IMR-90 (cell line): ENCODE results near the gene CHP2. TPM values are rescaled to one million over a fixed set of nuclear protein-coding genes. Genes with fewer than 3 reads are reported as not detected.

ENCODE experiments used
- ATAC-seq: fragments of 200-7000 bp; cut with Tn5 transposase; 2 replicates; pipeline ENCODE4 v1.9.1; 2020; ENCODE audit warnings: low read depth, mild to moderate bottlenecking, moderate library complexity
- BruUV-seq: library from RNA; stranded (reverse); fragments of 400-500 nt; replicated peaks from 2 replicates; lab custom pipeline; 2021; lab: Mats Ljungman, UMichigan
- CTCF ChIA-PET: fragments of 300-600 bp; formaldehyde crosslinking; extraction: SDS; loops from one replicate; lab custom pipeline; 2021; ENCODE audit warnings: antibody characterized with exemption; lab: Yijun Ruan, JAX
- POLR2A ChIA-PET: fragments of 300-600 bp; sonication (Branson Sonifier 250); formaldehyde crosslinking; loops from one replicate; lab custom pipeline; 2022; ENCODE audit warnings: antibody characterized with exemption; ENCODE audit not compliant: unreplicated experiment; lab: Charles Lee
- DNase-seq: peaks from one replicate; pipeline ENCODE4 v3.0.0; 2013
- H2AFZ ChIP-seq: replicated peaks from 2 replicates; pipeline ENCODE3; 2013; ENCODE audit warnings: low read length, mild to moderate bottlenecking; ENCODE audit not compliant: poor library complexity
- H2AK5ac ChIP-seq: 2 replicates; pipeline ENCODE4 v1.6.1; 2013; ENCODE audit warnings: low read depth, low read length, inconsistent platforms
- H2AK9ac ChIP-seq: replicated peaks from 2 replicates; pipeline ENCODE3; 2013; ENCODE audit warnings: mild to moderate bottlenecking, low read depth, low read length, moderate library complexity; ENCODE audit not compliant: poor library complexity
- H2BK120ac ChIP-seq: 2 replicates; pipeline ENCODE4 v1.6.1; 2013; ENCODE audit warnings: low read depth, low read length, inconsistent platforms
- H2BK15ac ChIP-seq: 3 replicates; pipeline ENCODE4 v1.6.1; 2013; ENCODE audit warnings: low read depth, low read length, inconsistent platforms
- H2BK20ac ChIP-seq: 2 replicates; pipeline ENCODE4 v1.6.1; 2013; ENCODE audit warnings: low read depth, mild to moderate bottlenecking, inconsistent platforms, low read length, moderate library complexity
- H2BK5ac ChIP-seq: 2 replicates; pipeline ENCODE4 v1.6.1; 2013; ENCODE audit warnings: mild to moderate bottlenecking, low read depth, low read length, inconsistent platforms; ENCODE audit not compliant: poor library complexity, severe bottlenecking
- H3K14ac ChIP-seq: replicated peaks from 2 replicates; pipeline ENCODE4 v1.6.1; 2013; ENCODE audit warnings: low read depth, low read length, inconsistent platforms
- H3K18ac ChIP-seq: 2 replicates; pipeline ENCODE4 v1.6.1; 2013; ENCODE audit warnings: low read depth, low read length, control low read depth
- H3K23ac ChIP-seq: 2 replicates; pipeline ENCODE4 v1.6.1; 2013; ENCODE audit warnings: low read depth, low read length, inconsistent platforms
- H3K27ac ChIP-seq: 2 replicates; pipeline ENCODE4 v1.5.1; 2013; ENCODE audit warnings: mild to moderate bottlenecking, control low read depth, low read length; ENCODE audit not compliant: insufficient read depth
- H3K27me3 ChIP-seq: 2 replicates; pipeline ENCODE4 v1.6.1; 2013; ENCODE audit warnings: low read length; ENCODE audit not compliant: control insufficient read depth, insufficient read depth
- H3K36me3 ChIP-seq: 2 replicates; pipeline ENCODE4 v1.6.1; 2013; ENCODE audit warnings: low read length, mixed read lengths; ENCODE audit not compliant: control insufficient read depth, insufficient read depth
- H3K4ac ChIP-seq: 2 replicates; pipeline ENCODE4 v1.6.1; 2013; ENCODE audit warnings: low read depth, low read length, inconsistent platforms
- H3K4me1 ChIP-seq: 2 replicates; pipeline ENCODE4 v1.6.1; 2013; ENCODE audit warnings: low read length, mixed read lengths; ENCODE audit not compliant: control insufficient read depth, insufficient read depth
- H3K4me2 ChIP-seq: 2 replicates; pipeline ENCODE4 v1.6.1; 2013; ENCODE audit warnings: low read depth, mild to moderate bottlenecking, control low read depth, low read length, moderate library complexity
- H3K4me3 ChIP-seq: 2 replicates; pipeline ENCODE4 v1.5.1; 2013; ENCODE audit warnings: low read depth, mild to moderate bottlenecking, control low read depth, low read length, moderate library complexity; ENCODE audit not compliant: insufficient read depth
- H3K56ac ChIP-seq: 2 replicates; pipeline ENCODE4 v1.6.1; 2013; ENCODE audit warnings: low read length, inconsistent platforms; ENCODE audit not compliant: insufficient read depth; ENCODE audit errors: extremely low read depth
- H3K79me1 ChIP-seq, 2 experiments: 2 replicates each; pipeline ENCODE4 v1.6.1; 2013; ENCODE audit warnings: low read length in 2 of 2, inconsistent platforms in 1 of 2, low read depth in 1 of 2
- H3K9ac ChIP-seq: 2 replicates; pipeline ENCODE4 v1.6.1; 2013; ENCODE audit warnings: low read depth, low read length, control low read depth
- H3K9me1 ChIP-seq: 2 replicates; pipeline ENCODE4 v1.6.1; 2013; ENCODE audit warnings: low read length, inconsistent platforms; ENCODE audit not compliant: insufficient read depth
- H3K9me3 ChIP-seq: 2 replicates; pipeline ENCODE4 v1.6.1; 2013; ENCODE audit warnings: low read length; ENCODE audit not compliant: control insufficient read depth, insufficient read depth
- H4K20me1 ChIP-seq: 2 replicates; pipeline ENCODE4 v1.6.1; 2013; ENCODE audit warnings: low read length, inconsistent platforms; ENCODE audit not compliant: insufficient read depth
- H4K5ac ChIP-seq: 2 replicates; pipeline ENCODE4 v1.6.1; 2013; ENCODE audit warnings: mild to moderate bottlenecking, low read depth, low read length, control low read depth
- H4K8ac ChIP-seq, 2 experiments: 2 replicates each; pipeline ENCODE4 v1.6.1; 2013; ENCODE audit warnings: low read depth in 2 of 2, low read length in 2 of 2, control low read depth in 1 of 2, inconsistent platforms in 1 of 2
- H4K91ac ChIP-seq: 2 replicates; pipeline ENCODE4 v1.6.1; 2013; ENCODE audit warnings: low read depth, low read length, inconsistent platforms; ENCODE audit not compliant: insufficient read depth
- BHLHE40 ChIP-seq: fragments of 150-350 bp; IDR thresholded peaks from 2 replicates; pipeline ENCODE4 v1.6.1; 2016; ENCODE audit warnings: mild to moderate bottlenecking, low read depth, low read length
- CEBPB ChIP-seq: IDR thresholded peaks from 2 replicates; pipeline ENCODE4 v1.6.1; 2012; ENCODE audit warnings: low read depth, low read length, improper control_type of control experiment
- CHD1 ChIP-seq: IDR thresholded peaks from 2 replicates; pipeline ENCODE4 v1.6.1; 2012; ENCODE audit warnings: low read depth, low read length, improper control_type of control experiment
- ELK1 ChIP-seq: fragments of 150-350 bp; IDR thresholded peaks from 2 replicates; pipeline ENCODE4 v1.6.1; 2016; ENCODE audit warnings: low read depth, mild to moderate bottlenecking, low read length, moderate library complexity, borderline replicate concordance
- FOS ChIP-seq: fragments of 150-350 bp; IDR thresholded peaks from 2 replicates; pipeline ENCODE4 v1.6.1; 2016; ENCODE audit warnings: low read depth, low read length
- MAFK ChIP-seq: IDR thresholded peaks from 2 replicates; pipeline ENCODE4 v1.6.1; 2012; ENCODE audit warnings: low read depth, low read length, improper control_type of control experiment
- MAZ ChIP-seq: IDR thresholded peaks from 2 replicates; pipeline ENCODE4 v1.6.1; 2012; ENCODE audit warnings: low read depth, mild to moderate bottlenecking, low read length, improper control_type of control experiment, moderate library complexity, borderline replicate concordance
- MXI1 ChIP-seq: IDR thresholded peaks from 2 replicates; pipeline ENCODE4 v1.6.1; 2012; ENCODE audit warnings: low read depth, mild to moderate bottlenecking, low read length, moderate library complexity, borderline replicate concordance
- NFE2L2 ChIP-seq: fragments of 150-350 bp; IDR thresholded peaks from 2 replicates; pipeline ENCODE4 v1.6.1; 2016; ENCODE audit warnings: low read depth, mild to moderate bottlenecking, low read length
- POLR2A ChIP-seq: IDR thresholded peaks from 2 replicates; pipeline ENCODE4 v1.6.1; 2012; ENCODE audit warnings: mild to moderate bottlenecking, low read depth, low read length
- RAD21 ChIP-seq: IDR thresholded peaks from 2 replicates; pipeline ENCODE4 v1.6.1; 2012; ENCODE audit warnings: low read length, improper control_type of control experiment
- RCOR1 ChIP-seq: IDR thresholded peaks from 2 replicates; pipeline ENCODE4 v1.6.1; 2012; ENCODE audit warnings: mild to moderate bottlenecking, low read length, improper control_type of control experiment; ENCODE audit not compliant: insufficient replicate concordance
- RFX5 ChIP-seq: IDR thresholded peaks from 2 replicates; pipeline ENCODE4 v1.8.0; 2012; ENCODE audit warnings: low read depth, mild to moderate bottlenecking, low read length, moderate library complexity
- SMC3 ChIP-seq: fragments of 150-350 bp; IDR thresholded peaks from 2 replicates; pipeline ENCODE4 v1.6.1; 2016; ENCODE audit warnings: low read depth, mild to moderate bottlenecking, antibody characterized with exemption, low read length, moderate library complexity
- WGBS, 2 experiments: methylation state at CpG; one replicate each; pipeline versions ENCODE4 v1.1.5 to v1.1.7; 2013; ENCODE audit warnings: missing lambda C conversion rate in 2 of 2; ENCODE audit not compliant: insufficient read length in 1 of 2; ENCODE audit errors: extremely low coverage in 2 of 2; 5-methylcytosine and 5-hydroxymethylcytosine counted together
- dilution Hi-C: fragments of 300-500 bp; cut with HindIII; formaldehyde crosslinking; loops from one replicate; pipeline ENCODE4 v1.14.3; 2018; ENCODE audit warnings: low sequenced_read_pairs; ENCODE audit not compliant: unreplicated experiment
- in situ Hi-C: fragments of 300-500 bp; cut with MboI; formaldehyde crosslinking; loops from 3 replicates; pipeline ENCODE4 v1.14.3; 2019; ENCODE audit warnings: low sequenced_read_pairs, inconsistent platforms, mixed read lengths
- intact Hi-C: fragments of 100-400 bp; cut with micrococcal nuclease; formaldehyde crosslinking; loops from 2 replicates; pipeline ENCODE4 v1.10.0; 2022
- polyA plus RNA-seq, 3 experiments: library from polyadenylated mRNA; depleted of rRNA; stranded (reverse); fragments of >200 nt; gene quantifications; 2 replicates each; pipeline ENCODE4 v1.2.3, GENCODE V29; 2012; ENCODE audit warnings: low replicate concordance in 1 of 3
- total RNA-seq: library from RNA; depleted of rRNA; stranded (reverse); fragments of >200 nt; gene quantifications from 2 replicates; pipeline ENCODE4 v1.2.3, GENCODE V29; 2012
- TF ChIP-seq, protein P1 (sequence below): conservative IDR thresholded peaks from 2 replicates; pipeline ENCODE4 v1.5.1; 2012; ENCODE audit warnings: mild to moderate bottlenecking, low read depth, low read length, improper control_type of control experiment
- TF ChIP-seq, protein P2 (sequence below): fragments of 150-350 bp; IDR thresholded peaks from 2 replicates; pipeline ENCODE4 v1.6.1; 2017; ENCODE audit warnings: mild to moderate bottlenecking, antibody characterized with exemption, low read length, low read depth

Gene CHP2
- total and polyA plus RNA-seq, 2 of the 4 experiments (the other 2 are of a cell fraction) = not detected

DNA sequence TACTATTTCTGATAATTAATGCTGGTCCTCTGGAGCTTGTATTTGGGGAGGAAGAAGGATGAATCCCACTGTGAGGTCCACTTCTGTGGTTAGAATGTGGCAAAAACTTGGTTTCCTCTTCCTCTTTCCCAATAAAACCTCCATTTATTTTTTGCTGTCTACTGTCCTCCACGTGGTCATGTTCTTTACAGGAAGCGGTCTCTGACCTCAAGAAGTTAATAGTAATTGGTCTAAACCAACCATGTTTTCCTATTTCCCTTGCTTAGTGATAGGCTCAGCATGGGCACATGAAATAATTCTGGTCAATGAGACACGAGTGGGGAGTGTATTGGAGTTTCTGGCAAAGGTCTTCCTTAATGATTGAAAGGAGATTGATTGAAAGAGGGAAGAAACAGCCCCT is 33.9 kb downstream of the CHP2 start:
- Histone ChIP-seq H3K23ac (no peak overlapping the region), H2BK120ac (no peak overlapping the region), H3K56ac (no peak overlapping the region), H3K4me1 (no peaks in the 10 kb centered on the region), H3K4me3 (no peak overlapping the region), H2AK9ac (no peak overlapping the region), H3K79me1 (no peaks in the 10 kb centered on the region), H3K27me3 (no peaks in the 10 kb centered on the region), H4K8ac (no peak overlapping the region), H3K36me3 (no peaks in the 10 kb centered on the region), H3K9me3 (no peaks in the 10 kb centered on the region), H4K20me1 (no peaks in the 10 kb centered on the region), H2BK5ac (no peak overlapping the region), H3K9me1 (no peaks in the 10 kb centered on the region), H3K14ac (no peak overlapping the region), H3K9ac (no peak overlapping the region), H3K27ac (no peak overlapping the region), H3K4me2 (no peak overlapping the region), H4K91ac (no peak overlapping the region), H2BK15ac (no peak overlapping the region), H2AFZ (no peak overlapping the region), H2BK20ac (no peak overlapping the region), H2AK5ac (no peak overlapping the region), H3K4ac (no peak overlapping the region), H4K5ac (no peak overlapping the region), H3K18ac (no peak overlapping the region)
- no TSS peak for BruUV-seq
- in situ Hi-C loops = no loop called here
- no CpG with 5 or more reads among the region's 3 CpGs for whole genome bisulfite sequencing, 2 experiments
- POLR2A ChIA-PET = no interaction called here
- DNase-seq (no peak), ATAC-seq (no peak)
- intact Hi-C loops = no loop called here
- TF ChIP-seq FOS (no peak), POLR2A (no peak), CHD1 (no peak), ELK1 (no peak), SMC3 (no peak), RAD21 (no peak), MAFK (no peak), CEBPB (no peak), MAZ (no peak), MXI1 (no peak), NFE2L2 (no peak), RCOR1 (no peak), RFX5 (no peak), BHLHE40 (no peak)
- TF ChIP-seq, protein P1, sequence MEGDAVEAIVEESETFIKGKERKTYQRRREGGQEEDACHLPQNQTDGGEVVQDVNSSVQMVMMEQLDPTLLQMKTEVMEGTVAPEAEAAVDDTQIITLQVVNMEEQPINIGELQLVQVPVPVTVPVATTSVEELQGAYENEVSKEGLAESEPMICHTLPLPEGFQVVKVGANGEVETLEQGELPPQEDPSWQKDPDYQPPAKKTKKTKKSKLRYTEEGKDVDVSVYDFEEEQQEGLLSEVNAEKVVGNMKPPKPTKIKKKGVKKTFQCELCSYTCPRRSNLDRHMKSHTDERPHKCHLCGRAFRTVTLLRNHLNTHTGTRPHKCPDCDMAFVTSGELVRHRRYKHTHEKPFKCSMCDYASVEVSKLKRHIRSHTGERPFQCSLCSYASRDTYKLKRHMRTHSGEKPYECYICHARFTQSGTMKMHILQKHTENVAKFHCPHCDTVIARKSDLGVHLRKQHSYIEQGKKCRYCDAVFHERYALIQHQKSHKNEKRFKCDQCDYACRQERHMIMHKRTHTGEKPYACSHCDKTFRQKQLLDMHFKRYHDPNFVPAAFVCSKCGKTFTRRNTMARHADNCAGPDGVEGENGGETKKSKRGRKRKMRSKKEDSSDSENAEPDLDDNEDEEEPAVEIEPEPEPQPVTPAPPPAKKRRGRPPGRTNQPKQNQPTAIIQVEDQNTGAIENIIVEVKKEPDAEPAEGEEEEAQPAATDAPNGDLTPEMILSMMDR = no peak
- TF ChIP-seq, protein P2, sequence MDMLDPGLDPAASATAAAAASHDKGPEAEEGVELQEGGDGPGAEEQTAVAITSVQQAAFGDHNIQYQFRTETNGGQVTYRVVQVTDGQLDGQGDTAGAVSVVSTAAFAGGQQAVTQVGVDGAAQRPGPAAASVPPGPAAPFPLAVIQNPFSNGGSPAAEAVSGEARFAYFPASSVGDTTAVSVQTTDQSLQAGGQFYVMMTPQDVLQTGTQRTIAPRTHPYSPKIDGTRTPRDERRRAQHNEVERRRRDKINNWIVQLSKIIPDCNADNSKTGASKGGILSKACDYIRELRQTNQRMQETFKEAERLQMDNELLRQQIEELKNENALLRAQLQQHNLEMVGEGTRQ = no peak
- CTCF ChIA-PET = no interaction called here
- dilution Hi-C loops = no loop called here
